Testis (tissue), 3 donors: ENCODE measurements around the gene LAMP5. TPM values are rescaled to one million over a fixed set of nuclear protein-coding genes. Genes with fewer than 3 reads are reported as not detected.

Experiments
- DNase-seq: peaks from one replicate; pipeline ENCODE4 v3.0.0-alpha.2; 2019
- H3K27ac ChIP-seq, 2 donors: fragments of 200-600 bp; sonication (generic); one replicate each; pipeline ENCODE4 v1.5.1; 2019
- H3K27me3 ChIP-seq: fragments of 200-600 bp; sonication (generic); one replicate; pipeline ENCODE4 v1.5.1; 2019
- H3K36me3 ChIP-seq: fragments of 200-600 bp; sonication (generic); one replicate; pipeline ENCODE4 v1.5.1; 2017; ENCODE audit warnings: low read depth; ENCODE audit errors: missing control alignments
- H3K4me1 ChIP-seq: fragments of 200-600 bp; sonication (generic); one replicate; pipeline ENCODE4 v1.5.1; 2019
- H3K4me3 ChIP-seq, 2 donors: fragments of 200-600 bp; sonication (generic); one replicate each; pipeline ENCODE4 v1.5.1; 2017 to 2019
- H3K9me3 ChIP-seq: fragments of 200-600 bp; sonication (generic); one replicate; pipeline ENCODE4 v1.5.1; 2017
- POLR2A ChIP-seq: fragments of 450-650 bp; IDR thresholded peaks from one replicate; pipeline ENCODE4 v1.6.1; 2017; ENCODE audit warnings: antibody characterized with exemption, mild to moderate bottlenecking, moderate library complexity
- WGBS, 2 donors: methylation state at CpG; one replicate each; pipeline ENCODE4 v1.1.5; 2018; 5-methylcytosine and 5-hydroxymethylcytosine counted together
- intact Hi-C: fragments of 100-400 bp; cut with DNase I; formaldehyde crosslinking; loops from one replicate; pipeline ENCODE4 v1.15.1; 2023; ENCODE audit warnings: low total_unique reads
- polyA plus RNA-seq: library from polyadenylated mRNA; stranded (reverse); fragments of 350-450 nt; fragmentation: Illumina TruSeq; extraction: RNeasy Lipid Tissue Mini Kit (QIAGEN cat#74804); gene quantifications from one replicate; pipeline ENCODE4 v1.2.3, GENCODE V29; 2014; ENCODE audit warnings: low read depth, low replicate concordance; ENCODE audit not compliant: insufficient read depth
- total RNA-seq, 2 donors: library from RNA; depleted of rRNA; stranded (reverse); fragments of >200 nt; gene quantifications; one replicate each; pipeline ENCODE4 v1.2.3, GENCODE V29; 2016
- TF ChIP-seq, protein P1 (sequence below), 3 experiments: fragments of 450-650 bp in 2 of 3; fragments of 200-600 bp in 1 of 3; sonication (generic) in 1 of 3; IDR thresholded peaks; one replicate each; pipeline ENCODE4 v1.5.1; 2016 to 2019; ENCODE audit warnings: antibody characterized with exemption in 3 of 3, mild to moderate bottlenecking in 2 of 3, moderate library complexity in 1 of 3

LAMP5 gene
- total and polyA plus RNA-seq, 3 donors from 2014 or later: 0.62 to 1.7 (median 0.71) TPM

DNA sequence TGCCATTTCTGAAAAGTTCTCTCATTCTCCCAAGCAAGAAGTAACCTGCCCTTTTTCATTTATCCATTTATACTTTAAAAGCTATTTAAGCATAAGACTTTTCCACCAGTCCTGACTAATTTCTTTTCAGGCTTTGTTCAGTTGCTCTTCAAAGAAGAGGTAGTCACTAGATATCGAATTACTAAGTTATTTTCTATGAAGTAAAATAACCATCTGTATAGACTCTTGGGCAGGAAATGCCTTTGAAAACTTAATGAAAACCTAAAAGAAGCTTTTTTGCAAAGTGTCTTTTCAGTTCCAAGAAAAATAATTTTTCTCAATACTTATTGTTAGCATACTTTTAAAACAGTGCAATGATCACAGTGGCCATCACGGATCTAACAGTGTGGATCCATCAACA is 31.3 kb upstream of the LAMP5 start:
- WGBS, 2 donors: 71 to 81% methylated on average over 2 of the region's 2 CpGs
- Histone ChIP-seq H3K36me3 (no peaks in the 10 kb centered on the region), H3K27me3 (no peaks in the 10 kb centered on the region), H3K27ac (no peak overlapping the region), H3K4me1 (no peaks in the 10 kb centered on the region), H3K4me3 (no peak overlapping the region), H3K9me3 (no peaks in the 10 kb centered on the region)
- no peak for DNase-seq
- intact Hi-C loops: no loop called here
- no peak for TF ChIP-seq POLR2A
- TF ChIP-seq, protein P1, sequence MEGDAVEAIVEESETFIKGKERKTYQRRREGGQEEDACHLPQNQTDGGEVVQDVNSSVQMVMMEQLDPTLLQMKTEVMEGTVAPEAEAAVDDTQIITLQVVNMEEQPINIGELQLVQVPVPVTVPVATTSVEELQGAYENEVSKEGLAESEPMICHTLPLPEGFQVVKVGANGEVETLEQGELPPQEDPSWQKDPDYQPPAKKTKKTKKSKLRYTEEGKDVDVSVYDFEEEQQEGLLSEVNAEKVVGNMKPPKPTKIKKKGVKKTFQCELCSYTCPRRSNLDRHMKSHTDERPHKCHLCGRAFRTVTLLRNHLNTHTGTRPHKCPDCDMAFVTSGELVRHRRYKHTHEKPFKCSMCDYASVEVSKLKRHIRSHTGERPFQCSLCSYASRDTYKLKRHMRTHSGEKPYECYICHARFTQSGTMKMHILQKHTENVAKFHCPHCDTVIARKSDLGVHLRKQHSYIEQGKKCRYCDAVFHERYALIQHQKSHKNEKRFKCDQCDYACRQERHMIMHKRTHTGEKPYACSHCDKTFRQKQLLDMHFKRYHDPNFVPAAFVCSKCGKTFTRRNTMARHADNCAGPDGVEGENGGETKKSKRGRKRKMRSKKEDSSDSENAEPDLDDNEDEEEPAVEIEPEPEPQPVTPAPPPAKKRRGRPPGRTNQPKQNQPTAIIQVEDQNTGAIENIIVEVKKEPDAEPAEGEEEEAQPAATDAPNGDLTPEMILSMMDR (IDR thresholded peaks at IDR 0.05): no peak

GRCh38 chr20:9485614-9486340 is 28.6 kb upstream of the LAMP5 start:
- H3K27me3 ChIP-seq: no peaks in the 10 kb centered on the region
- H3K4me1 ChIP-seq: no peaks in the 10 kb centered on the region
- intact Hi-C loops: no loop called here
- WGBS, 2 donors: 79% methylated on average over 9 of the region's 9 CpGs
- no peak for DNase-seq
- TF ChIP-seq, protein P1 (IDR thresholded peaks at IDR 0.05): no peak
- TF ChIP-seq POLR2A: no peak
- H3K36me3 ChIP-seq: no peaks in the 10 kb centered on the region
- no peak overlapping the region for H3K27ac ChIP-seq
- no peak overlapping the region for H3K4me3 ChIP-seq
- no peaks in the 10 kb centered on the region for H3K9me3 ChIP-seq

GRCh38 chr20:9487231-9487630 is 27.2 kb upstream of the LAMP5 start:
- no peak overlapping the region for H3K27ac ChIP-seq
- WGBS, 2 donors: 66 to 68% methylated on average over 4 of the region's 4 CpGs

DNA sequence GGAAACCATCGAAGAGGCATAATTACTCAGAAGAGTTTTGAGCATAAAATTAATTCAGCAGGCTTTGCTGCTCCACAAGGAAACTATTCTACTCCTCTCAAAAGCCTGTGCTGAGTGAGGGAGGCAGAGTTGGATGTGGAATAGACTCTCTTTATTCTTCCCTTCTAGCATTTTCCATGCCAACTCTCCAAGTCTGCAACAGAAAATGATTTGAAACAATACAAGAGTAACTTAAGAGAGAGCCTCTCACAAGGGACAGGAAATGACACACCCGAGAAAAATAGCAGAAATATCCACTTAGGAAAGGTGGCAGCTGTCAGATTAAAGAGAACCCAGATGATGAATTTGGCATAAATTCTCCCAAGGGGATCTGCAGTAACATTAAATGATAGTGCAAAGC is 26.3 kb upstream of the LAMP5 start:
- Histone ChIP-seq H3K27ac (no peak overlapping the region), H3K9me3 (no peaks in the 10 kb centered on the region)
- WGBS, 2 donors: 79% methylated on average over 2 of the region's 2 CpGs

More at GRCh38 chr20:9487231-9487630, 27.2 kb upstream of the LAMP5 start:
- H3K4me1 ChIP-seq: no peaks in the 10 kb centered on the region
- intact Hi-C loops: no loop called here
- H3K36me3 ChIP-seq: no peaks in the 10 kb centered on the region
- no peak overlapping the region for H3K4me3 ChIP-seq
- TF ChIP-seq, protein P1 (IDR thresholded peaks at IDR 0.05): no peak
- TF ChIP-seq POLR2A: no peak
- no peaks in the 10 kb centered on the region for H3K9me3 ChIP-seq
- no peaks in the 10 kb centered on the region for H3K27me3 ChIP-seq
- DNase-seq: no peak

More for the DNA sequence above, 26.3 kb upstream of the LAMP5 start:
- TF ChIP-seq POLR2A: no peak
- TF ChIP-seq, protein P1 (IDR thresholded peaks at IDR 0.05): no peak
- Histone ChIP-seq H3K4me3 (no peak overlapping the region), H3K4me1 (no peaks in the 10 kb centered on the region), H3K27me3 (no peaks in the 10 kb centered on the region), H3K36me3 (no peaks in the 10 kb centered on the region)
- intact Hi-C loops: no loop called here
- DNase-seq: no peak
